Thyroid gland (tissue), 4 donors: ENCODE results near the gene IL5RA.

ENCODE experiments used
- POLR2A ChIP-seq, 2 donors: fragments of 450-650 bp; IDR thresholded peaks; one replicate each; pipeline ENCODE4 v1.6.1; 2017; ENCODE audit warnings: antibody characterized with exemption in 2 of 2, mild to moderate bottlenecking in 2 of 2, moderate library complexity in 1 of 2
- TF ChIP-seq, protein P1 (sequence below), 6 experiments: fragments of 200-600 bp in 3 of 6; fragments of 450-650 bp in 3 of 6; sonication (generic) in 3 of 6; IDR thresholded peaks; one replicate each; pipeline ENCODE4 v1.5.1; 2016 to 2019; ENCODE audit warnings: antibody characterized with exemption in 6 of 6, mild to moderate bottlenecking in 2 of 6, inconsistent platforms in 1 of 6, moderate library complexity in 1 of 6

GRCh38 chr3:3037156-3037555, 73.0 kb downstream of the IL5RA start:
- TF ChIP-seq, protein P1, sequence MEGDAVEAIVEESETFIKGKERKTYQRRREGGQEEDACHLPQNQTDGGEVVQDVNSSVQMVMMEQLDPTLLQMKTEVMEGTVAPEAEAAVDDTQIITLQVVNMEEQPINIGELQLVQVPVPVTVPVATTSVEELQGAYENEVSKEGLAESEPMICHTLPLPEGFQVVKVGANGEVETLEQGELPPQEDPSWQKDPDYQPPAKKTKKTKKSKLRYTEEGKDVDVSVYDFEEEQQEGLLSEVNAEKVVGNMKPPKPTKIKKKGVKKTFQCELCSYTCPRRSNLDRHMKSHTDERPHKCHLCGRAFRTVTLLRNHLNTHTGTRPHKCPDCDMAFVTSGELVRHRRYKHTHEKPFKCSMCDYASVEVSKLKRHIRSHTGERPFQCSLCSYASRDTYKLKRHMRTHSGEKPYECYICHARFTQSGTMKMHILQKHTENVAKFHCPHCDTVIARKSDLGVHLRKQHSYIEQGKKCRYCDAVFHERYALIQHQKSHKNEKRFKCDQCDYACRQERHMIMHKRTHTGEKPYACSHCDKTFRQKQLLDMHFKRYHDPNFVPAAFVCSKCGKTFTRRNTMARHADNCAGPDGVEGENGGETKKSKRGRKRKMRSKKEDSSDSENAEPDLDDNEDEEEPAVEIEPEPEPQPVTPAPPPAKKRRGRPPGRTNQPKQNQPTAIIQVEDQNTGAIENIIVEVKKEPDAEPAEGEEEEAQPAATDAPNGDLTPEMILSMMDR (IDR thresholded peaks at IDR 0.05), result no peak
- no peak for TF ChIP-seq POLR2A (IDR thresholded peaks at IDR 0.05)
